ELR (cell line): ENCODE results near the gene ZBTB39.
"Not testable (repeated sequence)": the region's sequence is repeated elsewhere in the genome, so short reads cannot be mapped to it uniquely, and the experiment has no call there.

ENCODE experiments used
- DNase-seq: peaks from one replicate; pipeline ENCODE4 v3.0.0-alpha.2; 2015; ENCODE audit warnings: low read depth

The ZBTB39 gene

GRCh38 chr12:57031789-57032188, 25.4 kb upstream of the ZBTB39 start:
- DNase-seq, result no peak

GRCh38 chr12:57031138-57031725, 24.9 kb upstream of the ZBTB39 start:
- no peak for DNase-seq

GRCh38 chr12:57029457-57029856, 23.1 kb upstream of the ZBTB39 start:
- DNase-seq, result no peak

GRCh38 chr12:57027805-57028153, 21.4 kb upstream of the ZBTB39 start:
- DNase-seq, result no peak

GRCh38 chr12:57027011-57027804, 20.9 kb upstream of the ZBTB39 start:
- no peak for DNase-seq

GRCh38 chr12:57025196-57025595, 18.9 kb upstream of the ZBTB39 start:
- no peak for DNase-seq

- not testable (repeated sequence) for DNase-seq
Observed at GRCh38 chr12:57022324-57022723, 16.0 kb upstream of the ZBTB39 start.

GRCh38 chr12:57019983-57020719, 13.8 kb upstream of the ZBTB39 start:
- DNase-seq, result no peak

- DNase-seq, result no peak
Observed at GRCh38 chr12:57018906-57019305, 12.6 kb upstream of the ZBTB39 start.

GRCh38 chr12:57018353-57018752, 12.0 kb upstream of the ZBTB39 start:
- not testable (repeated sequence) for DNase-seq

- no peak for DNase-seq
Observed at GRCh38 chr12:57016348-57016747, 10.0 kb upstream of the ZBTB39 start, which contains the start of gene TAC3. Gene TAC3 (minus strand): TSS chr12:57016529. CDS start chr12:57015797, 732 bp downstream.

GRCh38 chr12:57012600-57013465, 6.5 kb upstream of the ZBTB39 start:
- no peak for DNase-seq

- DNase-seq, result peak; percentile 21
Observed at GRCh38 chr12:57011438-57012424, 5.4 kb upstream of the ZBTB39 start.

GRCh38 chr12:57010627-57011247, 4.4 kb upstream of the ZBTB39 start:
- no peak for DNase-seq

- no peak for DNase-seq
Observed at GRCh38 chr12:57009949-57010626, 3.7 kb upstream of the ZBTB39 start.

- DNase-seq, result peak; percentile 79
Observed at GRCh38 chr12:57008178-57008577, 1.8 kb upstream of the ZBTB39 start.

GRCh38 chr12:57006809-57007475, 596 bp upstream of the ZBTB39 start:
- DNase-seq, result no peak

- no peak for DNase-seq
Observed at GRCh38 chr12:57004651-57005050, 1.7 kb downstream of the ZBTB39 start.

- DNase-seq, result no peak
Observed at GRCh38 chr12:57003395-57003794, 3.0 kb downstream of the ZBTB39 start.
